ENCODE measurements around the gene SGIP1. TPM values are rescaled to one million over a fixed set of nuclear protein-coding genes. Genes with fewer than 3 reads are reported as not detected.
A peak's percentile ranks its signal among the peaks of the same experiment; 100 is the strongest.

The SGIP1 gene
- total and polyA plus RNA-seq, 2 of the 4 experiments (the other 2 are of a cell fraction): 27.1 to 42.7 TPM

- WGBS, 2 experiments (ENCODE audit: extremely low coverage in 2 of 2, insufficient read length in 1 of 2): no CpG with 5 or more reads among the region's 3 CpGs
- Histone ChIP-seq H3K4ac (ENCODE audit: low read depth, low read length) (peak overlapping the region; percentile 10; the same call in 1 of the 2 replicates), H3K9ac (ENCODE audit: low read depth, low read length) (no peak overlapping the region), H2BK120ac (ENCODE audit: low read depth, low read length) (no peak overlapping the region), H2AFZ (replicated peaks; ENCODE audit: low read length, poor library complexity) (no peak overlapping the region), H4K91ac (ENCODE audit: insufficient read depth, low read depth, low read length) (no peak overlapping the region), H3K9me1 (ENCODE audit: insufficient read depth, low read length) (no peaks in the 10 kb centered on the region), H2AK5ac (ENCODE audit: low read depth, low read length) (no peak overlapping the region), H3K23ac (ENCODE audit: low read depth, low read length) (no peak overlapping the region), H2BK15ac (ENCODE audit: low read depth, low read length) (0 out of 3 replicates have a peak overlapping the region, but pooled peaks have one; percentile 8), H3K18ac (ENCODE audit: low read depth, low read length) (no peak overlapping the region), H4K20me1 (ENCODE audit: insufficient read depth, low read length) (no peaks in the 10 kb centered on the region), H4K5ac (ENCODE audit: low read depth, low read length) (no peak overlapping the region), H4K8ac (ENCODE audit: low read depth in 2 of 2, low read length in 2 of 2) (0 out of 4 replicates have a peak overlapping the region, but pooled peaks of 1 of the 2 experiments have one; percentile 28), H3K4me1 (ENCODE audit: control insufficient read depth, insufficient read depth, low read length) (peaks cover 4% of the 10 kb centered on the region; the same call in 1 of the 2 replicates), H3K36me3 (ENCODE audit: control insufficient read depth, insufficient read depth, low read length) (no peaks in the 10 kb centered on the region), H3K14ac (replicated peaks; ENCODE audit: low read depth, low read length) (no peak overlapping the region; the same call in 1 of the 2 replicates), H3K79me1 (ENCODE audit: low read depth in 1 of 2, low read length in 2 of 2) (no peaks in the 10 kb centered on the region), H2AK9ac (replicated peaks; ENCODE audit: low read depth, low read length, poor library complexity) (no peak overlapping the region), H3K9me3 (ENCODE audit: control insufficient read depth, insufficient read depth, low read length) (no peaks in the 10 kb centered on the region), H2BK5ac (ENCODE audit: low read depth, low read length, poor library complexity, severe bottlenecking) (no peak overlapping the region), H2BK20ac (ENCODE audit: low read depth, low read length) (no peak overlapping the region), H3K4me2 (ENCODE audit: low read depth, low read length) (no peak overlapping the region), H3K27me3 (ENCODE audit: control insufficient read depth, insufficient read depth, low read length) (no peaks in the 10 kb centered on the region), H3K56ac (ENCODE audit: extremely low read depth, insufficient read depth, low read length) (no peak overlapping the region), H3K27ac (ENCODE audit: insufficient read depth, low read length) (no peak overlapping the region), H3K4me3 (ENCODE audit: insufficient read depth, low read depth, low read length) (no peak overlapping the region)
- POLR2A ChIA-PET (ENCODE audit: unreplicated experiment): no interaction called here
- ATAC-seq (ENCODE audit: low read depth) (no peak), DNase-seq (no peak)
- intact Hi-C loops (cut with micrococcal nuclease): no loop called here
- in situ Hi-C loops (cut with MboI; ENCODE audit: low sequenced_read_pairs): no loop called here
- BruUV-seq (replicated peaks): no TSS peak
- CTCF ChIA-PET: no interaction called here
- dilution Hi-C loops (cut with HindIII; ENCODE audit: low sequenced_read_pairs, unreplicated experiment): no loop called here
- TF ChIP-seq CHD1 (IDR thresholded peaks at IDR 0.05; ENCODE audit: low read depth, low read length) (no peak), FOS (IDR thresholded peaks at IDR 0.05; ENCODE audit: low read depth, low read length) (no peak), MAZ (IDR thresholded peaks at IDR 0.05; ENCODE audit: borderline replicate concordance, low read depth, low read length) (no peak), SMC3 (IDR thresholded peaks at IDR 0.05; ENCODE audit: low read depth, low read length) (no peak), NFE2L2 (IDR thresholded peaks at IDR 0.05; ENCODE audit: low read depth, low read length) (no peak), POLR2A (IDR thresholded peaks at IDR 0.05; ENCODE audit: low read depth, low read length) (no peak), ELK1 (IDR thresholded peaks at IDR 0.05; ENCODE audit: borderline replicate concordance, low read depth, low read length) (no peak), MXI1 (IDR thresholded peaks at IDR 0.05; ENCODE audit: borderline replicate concordance, low read depth, low read length) (no peak)
Measured at GRCh38 chr1:66519992-66520391, 14.0 kb upstream of the SGIP1 start.

Measured in IMR-90 (cell line).